Measurements from ENCODE around the gene ABCE1. TPM values are rescaled to one million over a fixed set of nuclear protein-coding genes. Genes with fewer than 3 reads are reported as not detected.

ABCE1 gene
- total RNA-seq, 6 experiments from 2014 or later: 14.4 to 57.7 (median 28.9) TPM

- no peak for TF ChIP-seq POLR2A (IDR thresholded peaks at IDR 0.05)
- Histone ChIP-seq H3K27ac (no peak overlapping the region), H3K4me3 (no peak overlapping the region), H3K4me1 (no peaks in the 10 kb centered on the region), H3K36me3 (peaks cover 0 to 81% (median 45%) of the 10 kb centered on the region in 4 donors), H3K27me3 (no peaks in the 10 kb centered on the region), H3K9me3 (no peaks in the 10 kb centered on the region)
- WGBS (ENCODE audit: insufficient coverage, low coverage, low lambda C conversion rate, missing lambda C conversion rate): 98% methylated on average over 3 of the region's 3 CpGs
- no peak for ATAC-seq
- DNase-seq: no peak
- intact Hi-C loops (cut with DNase I): no loop called here
These were observed 50.9 kb downstream of the ABCE1 start for GRCh38 chr4:145148980-145149379.

DNA sequence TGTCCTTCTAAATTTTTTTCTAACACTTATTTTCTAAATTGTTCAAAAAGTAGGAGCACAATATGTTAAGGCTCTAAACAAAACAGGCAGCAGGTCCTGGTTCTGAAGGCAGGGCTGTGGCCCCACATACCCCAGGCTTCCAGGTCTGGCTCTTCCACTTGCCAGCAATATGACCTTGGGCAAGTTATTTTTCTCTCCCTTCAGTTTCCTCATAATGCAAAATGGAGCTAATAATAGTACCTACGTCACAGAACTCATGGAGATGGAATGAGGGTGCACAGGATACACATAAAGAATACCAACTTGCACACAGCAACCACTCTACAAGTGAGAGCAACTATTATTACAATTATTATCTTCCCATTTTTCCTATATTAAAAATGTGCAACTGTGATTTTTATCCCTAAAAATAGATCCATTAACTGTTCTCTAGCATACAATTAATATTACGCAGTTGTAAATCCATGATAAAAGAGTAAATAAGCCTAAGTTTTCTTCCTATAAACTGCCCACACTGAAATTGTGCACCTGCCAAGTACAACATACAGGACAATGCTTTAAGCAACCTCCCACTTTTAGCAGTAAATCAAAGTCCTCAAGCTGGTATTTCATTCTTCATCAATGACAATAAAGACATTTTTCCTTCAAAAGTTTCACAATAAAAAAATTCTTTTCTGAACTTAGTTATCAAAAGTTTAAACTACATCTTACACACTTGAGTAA, 55.2 kb downstream of the ABCE1 start:
- no peak for TF ChIP-seq POLR2A (IDR thresholded peaks at IDR 0.05)
- no peak for TF ChIP-seq CTCF (IDR thresholded peaks at IDR 0.05)
- ATAC-seq: no peak
- Histone ChIP-seq H3K36me3 (peaks cover 0 to 67% (median 30%) of the 10 kb centered on the region in 4 donors), H3K9me3 (no peaks in the 10 kb centered on the region), H3K4me1 (no peaks in the 10 kb centered on the region), H3K27ac (no peak overlapping the region), H3K27me3 (no peaks in the 10 kb centered on the region), H3K4me3 (no peak overlapping the region)
- intact Hi-C loops (cut with DNase I): no loop called here
- DNase-seq: no peak
- WGBS (ENCODE audit: insufficient coverage, low coverage, low lambda C conversion rate, missing lambda C conversion rate): 86% methylated on average over 2 of the region's 2 CpGs

DNA sequence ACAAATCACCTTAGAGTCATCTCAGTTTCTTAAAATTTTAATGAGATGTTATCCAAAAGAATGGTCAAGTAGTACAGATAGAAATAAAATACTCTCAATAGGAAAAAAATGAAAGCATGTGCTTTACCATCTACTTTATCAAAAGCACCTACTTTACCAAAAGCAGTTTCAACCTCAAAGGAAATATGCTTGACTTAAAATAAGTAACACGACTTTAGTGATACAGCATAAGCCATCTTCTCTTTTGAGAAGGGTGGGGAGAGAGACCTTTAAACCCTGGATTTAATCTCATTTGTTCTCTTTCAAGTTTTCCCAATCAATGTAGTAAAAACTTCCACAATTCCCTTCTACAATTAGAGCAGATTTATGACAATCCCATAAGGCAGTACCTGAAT, 55.8 kb downstream of the ABCE1 start:
- DNase-seq (no peak), ATAC-seq (no peak)
- no peak overlapping the region for H3K4me3 ChIP-seq
- H3K27ac ChIP-seq: no peak overlapping the region
- H3K9me3 ChIP-seq: no peaks in the 10 kb centered on the region
- intact Hi-C loops (cut with DNase I): no loop called here
- TF ChIP-seq CTCF (IDR thresholded peaks at IDR 0.05): no peak
- no peak for TF ChIP-seq POLR2A (IDR thresholded peaks at IDR 0.05)
- 33% methylated on average over 1 of the region's 1 CpG for WGBS (ENCODE audit: insufficient coverage, low coverage, low lambda C conversion rate, missing lambda C conversion rate)
- no peaks in the 10 kb centered on the region for H3K27me3 ChIP-seq
- H3K4me1 ChIP-seq: no peaks in the 10 kb centered on the region
- peaks cover 0 to 67% (median 27%) of the 10 kb centered on the region in 4 donors for H3K36me3 ChIP-seq

DNA sequence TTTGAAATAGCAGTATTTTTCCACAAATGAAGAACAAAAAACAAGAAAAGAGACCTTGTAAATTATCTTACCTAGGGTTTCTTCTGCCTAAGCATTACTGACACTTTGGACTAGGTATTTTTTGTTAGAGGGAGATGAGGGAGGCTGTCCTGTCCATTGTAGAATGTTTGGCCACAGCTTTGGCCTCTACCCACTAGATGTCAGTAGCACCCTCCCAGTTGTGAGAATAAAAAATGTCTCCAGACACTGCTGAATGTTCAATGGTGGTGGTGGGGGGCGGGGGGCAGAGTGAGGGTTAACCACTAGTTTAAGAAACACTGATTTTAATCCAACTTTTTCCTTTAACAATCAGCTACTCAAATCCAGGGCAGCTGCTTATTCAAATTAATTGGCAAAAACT, 56.5 kb downstream of the ABCE1 start:
- ATAC-seq (peak; percentile 79 to 93 (median 84)), DNase-seq (no peak)
- no peak for TF ChIP-seq POLR2A (IDR thresholded peaks at IDR 0.05)
- peak in 3 of 4 donors; percentile 43 to 51 (median 51) for TF ChIP-seq CTCF (IDR thresholded peaks at IDR 0.05)
- no peaks in the 10 kb centered on the region for H3K9me3 ChIP-seq
- no peak overlapping the region for H3K27ac ChIP-seq
- intact Hi-C loops (cut with DNase I): no loop called here
- peaks cover 0 to 66% (median 22%) of the 10 kb centered on the region in 4 donors for H3K36me3 ChIP-seq
- H3K27me3 ChIP-seq: no peaks in the 10 kb centered on the region
- H3K4me1 ChIP-seq: no peaks in the 10 kb centered on the region
- 71% methylated on average over 1 of the region's 1 CpG for WGBS (ENCODE audit: insufficient coverage, low coverage, low lambda C conversion rate, missing lambda C conversion rate)
- no peak overlapping the region for H3K4me3 ChIP-seq

DNA sequence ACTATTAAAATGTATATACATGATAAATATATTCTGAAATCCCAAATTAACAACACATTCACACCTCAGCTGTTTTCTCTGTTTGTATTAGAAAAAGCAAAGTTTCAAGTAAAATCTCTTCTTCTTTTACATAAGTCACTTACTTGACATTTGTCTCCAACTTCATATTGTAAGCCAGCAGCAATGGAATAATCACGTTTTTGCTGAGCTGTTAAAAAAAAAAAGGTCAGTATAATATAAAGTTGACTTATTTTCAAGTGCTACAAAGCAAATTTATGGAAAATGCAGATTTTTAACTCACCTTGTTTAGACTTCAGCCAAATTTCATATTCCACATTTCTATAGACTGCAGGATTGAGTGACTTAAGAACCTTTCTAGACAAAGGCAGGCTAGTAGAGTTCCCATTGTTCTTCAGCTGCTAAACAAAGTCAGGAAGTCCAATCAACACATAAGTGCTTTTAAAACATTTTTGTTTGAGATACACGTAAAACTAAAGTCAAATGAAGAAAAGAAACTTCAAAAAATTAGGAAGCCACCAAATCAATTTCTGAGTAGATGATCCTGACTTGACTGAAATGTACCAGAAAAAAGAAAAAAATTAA, 57.3 kb downstream of the ABCE1 start:
- Histone ChIP-seq H3K36me3 (peaks cover 0 to 64% (median 18%) of the 10 kb centered on the region in 4 donors), H3K9me3 (no peaks in the 10 kb centered on the region), H3K4me3 (no peak overlapping the region), H3K27me3 (no peaks in the 10 kb centered on the region), H3K27ac (no peak overlapping the region), H3K4me1 (no peaks in the 10 kb centered on the region)
- DNase-seq (no peak), ATAC-seq (no peak)
- WGBS (ENCODE audit: insufficient coverage, low coverage, low lambda C conversion rate, missing lambda C conversion rate): 55% methylated on average over 2 of the region's 2 CpGs
- TF ChIP-seq CTCF (IDR thresholded peaks at IDR 0.05) (no peak), POLR2A (IDR thresholded peaks at IDR 0.05) (no peak)
- intact Hi-C loops (cut with DNase I): no loop called here

Data from right lobe of liver (tissue), 6 donors.